T-helper 1 cell (primary cell): ENCODE data around the gene RERE.
"Not testable (repeated sequence)": the region's sequence is repeated elsewhere in the genome, so short reads cannot be mapped to it uniquely, and the experiment has no call there.

Experiments used
- DNase-seq, 5 donors: peaks; one replicate each; pipeline ENCODE4 v3.0.0-alpha.2; 2012 to 2020

RERE gene

GRCh38 chr1:8796812-8797211 is 20.6 kb downstream of the RERE start:
- no peak for DNase-seq

- no peak for DNase-seq
Measured at GRCh38 chr1:8794605-8795004, 22.8 kb downstream of the RERE start.

- no peak for DNase-seq
Measured at GRCh38 chr1:8791819-8792218, 25.6 kb downstream of the RERE start.

GRCh38 chr1:8790987-8791386 is 26.5 kb downstream of the RERE start:
- DNase-seq: no peak

GRCh38 chr1:8790478-8790877 is 27.0 kb downstream of the RERE start:
- no peak for DNase-seq

- no peak for DNase-seq
Measured at GRCh38 chr1:8789314-8790214, 27.9 kb downstream of the RERE start.

GRCh38 chr1:8787218-8787617 is 30.2 kb downstream of the RERE start:
- no peak for DNase-seq

GRCh38 chr1:8786204-8786603 is 31.2 kb downstream of the RERE start:
- DNase-seq: not testable (repeated sequence)

GRCh38 chr1:8782955-8783354 is 34.5 kb downstream of the RERE start:
- DNase-seq: no peak

GRCh38 chr1:8782001-8782620 is 35.3 kb downstream of the RERE start:
- no peak for DNase-seq

GRCh38 chr1:8780405-8780804 is 37.0 kb downstream of the RERE start:
- DNase-seq: no peak

- no peak for DNase-seq
Measured at GRCh38 chr1:8777867-8778266, 39.6 kb downstream of the RERE start.

- DNase-seq: no peak
Measured at GRCh38 chr1:8776104-8776503, 41.3 kb downstream of the RERE start.

GRCh38 chr1:8767006-8767405 is 50.4 kb downstream of the RERE start:
- DNase-seq: no peak

- no peak for DNase-seq
Measured at GRCh38 chr1:8765198-8765597, 52.2 kb downstream of the RERE start.

GRCh38 chr1:8764293-8764937 is 53.0 kb downstream of the RERE start:
- no peak for DNase-seq

GRCh38 chr1:8763888-8764287 is 53.6 kb downstream of the RERE start:
- DNase-seq: no peak

GRCh38 chr1:8754993-8755392 is 62.4 kb downstream of the RERE start:
- DNase-seq: no peak

GRCh38 chr1:8754247-8754650 is 63.2 kb downstream of the RERE start:
- no peak for DNase-seq

- no peak for DNase-seq
Measured at GRCh38 chr1:8753736-8754135, 63.7 kb downstream of the RERE start.

GRCh38 chr1:8752921-8753713 is 64.3 kb downstream of the RERE start:
- no peak for DNase-seq

GRCh38 chr1:8752411-8752810 is 65.0 kb downstream of the RERE start:
- DNase-seq: no peak

- no peak for DNase-seq
Measured at GRCh38 chr1:8751984-8752383, 65.5 kb downstream of the RERE start.
